B cell (primary cell): ENCODE results near the gene NDUFB10. TPM values are rescaled to one million over a fixed set of nuclear protein-coding genes. Genes with fewer than 3 reads are reported as not detected.

Experiments
- ATAC-seq: fragments of 200-7000 bp; cut with Tn5 transposase; one replicate; pipeline ENCODE4 v1.10.0; 2021; ENCODE audit warnings: low read depth, mild to moderate bottlenecking, moderate number of reproducible peaks, moderate library complexity
- CTCF ChIA-PET: fragments of 350-600 bp; sonication (Branson Sonifier 250); formaldehyde crosslinking; loops from one replicate; lab custom pipeline; 2021; ENCODE audit warnings: antibody characterized with exemption, inconsistent platforms; lab: Charles Lee
- POLR2A ChIA-PET: fragments of 350-600 bp; sonication (Branson Sonifier 250); formaldehyde crosslinking; loops from one replicate; lab custom pipeline; 2021; ENCODE audit warnings: antibody characterized with exemption; lab: Charles Lee
- DNase-seq: peaks from one replicate; pipeline ENCODE4 v3.0.0; 2013
- H2AFZ ChIP-seq: 2 replicates; pipeline ENCODE4 v1.6.1; 2012; ENCODE audit warnings: mild to moderate bottlenecking, low read depth, low read length; ENCODE audit not compliant: insufficient read depth, poor library complexity, severe bottlenecking
- H3K27ac ChIP-seq, 2 donors: 1 replicate in 1 of 2; 2 replicates in 1 of 2; pipeline ENCODE4 v1.5.1; 2012 to 2013; ENCODE audit warnings: low read length in 2 of 2, mild to moderate bottlenecking in 2 of 2, moderate library complexity in 1 of 2
- H3K27me3 ChIP-seq, 4 experiments: fragments of 200-600 bp in 1 of 4; sonication (generic) in 1 of 4; replicated peaks in 1 of 4; 1 replicate in 2 of 4; 2 replicates in 2 of 4; pipeline versions ENCODE4 v1.6.1 to v1.7.0; 2013 to 2016; ENCODE audit warnings: low read length in 3 of 4, mild to moderate bottlenecking in 2 of 4, mixed read lengths in 1 of 4, moderate library complexity in 1 of 4; ENCODE audit not compliant: insufficient read depth in 4 of 4, control insufficient read depth in 3 of 4; ENCODE audit errors: control extremely low read depth in 1 of 4
- H3K36me3 ChIP-seq, 2 experiments: replicated peaks in 1 of 2; 1 replicate in 1 of 2; 2 replicates in 1 of 2; pipeline versions ENCODE4 v1.6.1 to v1.7.1; 2013; ENCODE audit warnings: low read length in 1 of 2; ENCODE audit not compliant: insufficient read depth in 2 of 2, control insufficient read depth in 1 of 2; ENCODE audit errors: control extremely low read depth in 1 of 2, extremely low read depth in 1 of 2
- H3K4me1 ChIP-seq, 2 donors: fragments of 200-600 bp in 1 of 2; sonication (generic) in 1 of 2; 1 replicate in 1 of 2; 2 replicates in 1 of 2; pipeline versions ENCODE4 v1.5.1 to v1.6.1; 2013 to 2017; ENCODE audit warnings: low read length in 2 of 2; ENCODE audit not compliant: control insufficient read depth in 2 of 2, insufficient read depth in 2 of 2
- H3K4me2 ChIP-seq: replicated peaks from 2 replicates; pipeline ENCODE3; 2012; ENCODE audit warnings: mild to moderate bottlenecking, low read depth, low read length; ENCODE audit not compliant: poor library complexity, severe bottlenecking
- H3K4me3 ChIP-seq, 5 experiments: fragments of 200-600 bp in 1 of 5; sonication (generic) in 1 of 5; 1 replicate in 3 of 5; 2 replicates in 2 of 5; pipeline versions ENCODE4 v1.5.1 to v1.7.0; 2011 to 2016; ENCODE audit warnings: low read length in 4 of 5, mild to moderate bottlenecking in 4 of 5, low read depth in 2 of 5, control low read depth in 1 of 5, moderate library complexity in 1 of 5; ENCODE audit not compliant: insufficient read depth in 1 of 5; ENCODE audit errors: control extremely low read depth in 1 of 5, extremely low read depth in 1 of 5
- H3K79me2 ChIP-seq: fragments of 200-600 bp; sonication (generic); one replicate; pipeline ENCODE4 v1.6.0; 2016; ENCODE audit warnings: low read length; ENCODE audit not compliant: control insufficient read depth, insufficient read depth
- H3K9ac ChIP-seq: fragments of 200-600 bp; sonication (generic); 2 replicates; pipeline ENCODE4 v1.6.1; 2017; ENCODE audit warnings: mild to moderate bottlenecking, low read length, moderate library complexity
- H3K9me3 ChIP-seq, 3 donors: one replicate each; pipeline versions ENCODE4 v1.6.1 to v1.7.1; 2013; ENCODE audit warnings: low read length in 2 of 3; ENCODE audit not compliant: control insufficient read depth in 2 of 3, insufficient read depth in 1 of 3; ENCODE audit errors: control extremely low read depth in 1 of 3
- H4K20me1 ChIP-seq: 2 replicates; pipeline ENCODE4 v1.6.0; 2012; ENCODE audit warnings: mild to moderate bottlenecking, low read length; ENCODE audit not compliant: insufficient read depth, control insufficient read depth, poor library complexity, severe bottlenecking
- H3K27ac Mint-ChIP-seq: one replicate; pipeline ENCODE4 v1.8.0; 2021; ENCODE audit warnings: mixed read lengths
- H3K27me3 Mint-ChIP-seq: one replicate; pipeline ENCODE4 v1.8.0; 2021; ENCODE audit warnings: mixed read lengths
- H3K4me1 Mint-ChIP-seq: one replicate; pipeline ENCODE4 v1.8.0; 2021; ENCODE audit warnings: mixed read lengths
- H3K4me3 Mint-ChIP-seq: one replicate; pipeline ENCODE4 v1.8.0; 2021; ENCODE audit warnings: mixed read lengths
- H3K9me3 Mint-ChIP-seq: one replicate; pipeline ENCODE4 v1.8.0; 2022; ENCODE audit warnings: mixed read lengths; ENCODE audit not compliant: insufficient read depth
- CTCF ChIP-seq: fragments of 200-600 bp; IDR thresholded peaks from one replicate; pipeline ENCODE4 v1.8.0; 2022; ENCODE audit warnings: antibody characterized with exemption, mild to moderate bottlenecking
- EZH2 ChIP-seq: IDR thresholded peaks from 2 replicates; pipeline ENCODE4 v1.6.1; 2012; ENCODE audit warnings: borderline replicate concordance, low read depth, mild to moderate bottlenecking, moderate library complexity, low read length; ENCODE audit not compliant: insufficient read depth, poor library complexity, severe bottlenecking
- WGBS: methylation state at CpG from one replicate; pipeline ENCODE4 v1.1.5; 2013; ENCODE audit warnings: missing lambda C conversion rate; ENCODE audit not compliant: insufficient coverage; 5-methylcytosine and 5-hydroxymethylcytosine counted together
- intact Hi-C: fragments of 100-400 bp; cut with micrococcal nuclease; formaldehyde crosslinking; loops from one replicate; pipeline ENCODE4 v1.10.0; 2022
- polyA plus RNA-seq: library from polyadenylated mRNA; depleted of rRNA; stranded (reverse); fragments of >200 nt; gene quantifications from 2 replicates; pipeline ENCODE4 v1.2.3, GENCODE V29; 2012
- total RNA-seq, 2 donors: library from RNA; stranded (reverse); fragments of 120-200 nt in 1 of 2; gene quantifications; 1 replicate in 1 of 2; 2 replicates in 1 of 2; pipeline versions ENCODE4 v1.2.3 to v1.2.4, GENCODE V29; 2013 to 2022

The NDUFB10 gene
- total and polyA plus RNA-seq, 2 donors (not counting 1 experiment from before 2014, with no cell fraction given), result 70.4 to 92.6 TPM

GRCh38 chr16:1993731-1994131, 34.4 kb downstream of the NDUFB10 start:
- H2AFZ ChIP-seq, result no peak overlapping the region
- TF ChIP-seq CTCF (no peak), EZH2 (no peak)
- ChIA-PET POLR2A (no interaction called here), CTCF (interaction anchor here (0.5 to 5.5 kb wide), 5 partner anchors 10 to 161 kb away, joined by 3 to 32 read pairs (median 4); no protein-coding TSS in a partner anchor)
- peak overlapping the region; percentile 34 for H3K4me3 Mint-ChIP-seq
- no peak for ATAC-seq
- peaks cover 31% of the 10 kb centered on the region for H3K4me1 Mint-ChIP-seq
- DNase-seq, result no peak
- peaks cover 24 to 35% of the 10 kb centered on the region in 2 donors for H3K4me1 ChIP-seq
- peak overlapping the region; percentile 84 for H3K27ac Mint-ChIP-seq
- H3K9me3 ChIP-seq, result peaks cover 0 to 13% (median 0%) of the 10 kb centered on the region in 3 donors
- H3K36me3 ChIP-seq, result peaks cover 0 to 9% of the 10 kb centered on the region in 2 experiments
- H3K4me3 ChIP-seq, result no peak overlapping the region
- H3K27me3 ChIP-seq, result no peaks in the 10 kb centered on the region
- no peaks in the 10 kb centered on the region for H3K9me3 Mint-ChIP-seq
- peak overlapping the region; percentile 39 to 57 for H3K27ac ChIP-seq
- H4K20me1 ChIP-seq, result no peaks in the 10 kb centered on the region
- no peak overlapping the region for H3K9ac ChIP-seq
- no peaks in the 10 kb centered on the region for H3K27me3 Mint-ChIP-seq
- no peaks in the 10 kb centered on the region for H3K79me2 ChIP-seq
- intact Hi-C loops, result loop anchor here (5.0 to 10.0 kb wide), 2 partner anchors 49 to 784 kb away; partner anchors contain the start of genes ELOB and MSRB1
- 73% methylated on average over 1 of the region's 2 CpGs for WGBS
- no peak overlapping the region for H3K4me2 ChIP-seq

- peaks cover 0 to 39% of the 10 kb centered on the region in 2 experiments for H3K36me3 ChIP-seq
Measured at GRCh38 chr16:1997494-1998359, 38.4 kb downstream of the NDUFB10 start.

More at GRCh38 chr16:1997494-1998359, 38.4 kb downstream of the NDUFB10 start:
- Mint-ChIP-seq H3K27ac (no peak overlapping the region), H3K4me3 (no peak overlapping the region), H3K9me3 (no peaks in the 10 kb centered on the region), H3K27me3 (no peaks in the 10 kb centered on the region), H3K4me1 (peaks cover 9% of the 10 kb centered on the region)
- no peaks in the 10 kb centered on the region for H3K27me3 ChIP-seq
- H3K4me3 ChIP-seq, result no peak overlapping the region
- ChIA-PET POLR2A (no interaction called here), CTCF (interaction anchor here (1.4 kb wide), 1 partner anchor 143 kb away, joined by 3 read pairs; no protein-coding TSS in a partner anchor)
- peaks cover 23% of the 10 kb centered on the region for H4K20me1 ChIP-seq
- H3K79me2 ChIP-seq, result peaks cover 6% of the 10 kb centered on the region
- no peak for DNase-seq
- H2AFZ ChIP-seq, result no peak overlapping the region
- WGBS, result 97% methylated on average over 24 of the region's 26 CpGs
- intact Hi-C loops, result loop anchor here (10.0 kb wide), 1 partner anchor 53 kb away; the partner anchor contains the start of gene MSRB1
- H3K4me2 ChIP-seq, result no peak overlapping the region
- H3K9me3 ChIP-seq, result peaks cover 0 to 5% (median 0%) of the 10 kb centered on the region in 3 donors
- H3K27ac ChIP-seq, result no peak overlapping the region
- peaks cover 7 to 12% of the 10 kb centered on the region in 2 donors for H3K4me1 ChIP-seq
- no peak for TF ChIP-seq EZH2
- no peak for TF ChIP-seq CTCF
- ATAC-seq, result no peak
- no peak overlapping the region for H3K9ac ChIP-seq
